ENCODE measurements around the gene SH3D19.

Gene SH3D19

DNA sequence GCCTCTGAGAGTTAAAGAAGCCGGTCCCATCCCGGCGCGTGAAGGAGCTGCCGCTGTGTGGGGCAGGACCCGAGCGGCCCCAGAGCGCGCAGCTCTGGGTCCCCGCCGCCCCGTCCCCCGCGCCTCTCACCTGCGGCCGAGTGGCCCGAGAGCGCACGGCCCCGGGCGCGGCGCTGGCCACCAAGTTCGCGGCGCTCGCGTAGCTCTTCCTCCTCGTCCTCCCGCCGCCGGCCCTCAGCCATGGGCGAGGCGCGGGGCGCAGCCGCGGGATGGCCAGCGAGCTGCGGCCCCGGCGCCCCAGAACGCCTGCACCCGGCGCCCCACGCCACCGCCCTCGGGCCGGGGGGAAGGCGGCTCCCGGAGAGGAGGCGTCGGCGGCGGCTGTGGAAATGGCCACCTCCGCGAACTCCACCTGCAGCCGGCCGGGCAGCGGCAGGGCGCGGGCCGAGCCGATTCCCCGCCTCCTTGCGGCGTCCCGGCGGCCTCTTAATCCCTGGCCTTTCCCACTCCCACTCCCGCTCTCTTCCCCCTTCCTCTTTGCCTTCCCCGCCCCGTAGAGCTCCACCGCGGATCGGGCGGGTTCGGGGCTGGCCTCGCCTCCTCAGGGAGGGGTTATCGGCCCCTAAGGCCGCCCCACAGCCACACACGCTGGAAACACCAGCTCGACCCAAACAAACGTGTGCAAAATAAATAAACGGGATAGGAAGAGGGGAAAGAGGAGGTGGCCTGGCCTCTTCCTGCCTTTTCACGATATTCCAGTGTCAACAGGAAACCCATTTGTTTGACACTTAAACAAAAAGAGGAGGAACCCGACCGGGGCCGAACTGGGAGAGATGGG, at the start of gene SH3D19:
TSS of gene SH3D19 (minus strand) at position 495 of the 838 bp plus-strand sequence. CDS start at position 242, 253 bp downstream.
- peak; percentile 91 for DNase-seq

DNA sequence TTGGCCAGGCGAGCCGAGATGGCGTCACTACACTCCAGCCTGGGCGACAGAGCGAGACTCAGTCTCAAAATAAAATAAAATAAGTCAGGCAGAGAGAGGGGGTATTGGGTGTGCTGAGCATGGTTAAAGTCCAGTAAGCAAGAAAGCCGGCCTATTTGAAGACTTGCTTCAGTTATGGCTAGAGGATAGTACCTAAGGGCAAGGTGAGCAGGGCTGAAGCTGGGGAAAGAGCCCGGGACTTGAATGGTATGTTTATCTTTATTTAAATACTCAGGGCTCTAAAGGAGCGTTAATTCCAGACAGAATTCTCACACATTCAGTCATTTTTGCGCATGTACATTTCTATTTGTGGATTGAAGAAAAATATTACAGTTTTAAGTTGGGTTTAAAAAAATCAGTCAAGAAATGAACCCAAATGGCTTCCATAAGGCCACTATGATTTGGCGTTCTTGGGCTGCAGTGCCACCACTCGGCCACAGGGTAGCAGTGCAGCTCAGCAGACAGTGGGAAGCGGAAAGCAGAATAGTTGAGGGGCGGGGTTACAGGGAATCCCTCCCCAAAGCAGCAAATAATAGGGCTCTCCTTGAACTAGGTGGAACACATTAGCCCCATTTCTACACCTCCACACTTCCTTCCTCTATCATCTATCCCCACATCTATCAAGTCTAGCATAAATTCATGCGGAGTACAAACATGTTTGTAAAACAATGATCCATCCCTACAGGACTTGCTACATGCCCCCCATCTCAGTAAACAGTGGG, 37.2 kb upstream of the SH3D19 start:
- DNase-seq = peak; percentile 87

- DNase-seq = no peak
These were observed 36.6 kb upstream of the SH3D19 start for GRCh38 chr4:151361966-151362365.

GRCh38 chr4:151361126-151361525, 35.7 kb upstream of the SH3D19 start:
- DNase-seq = no peak

GRCh38 chr4:151359576-151359975, 34.2 kb upstream of the SH3D19 start:
- no peak for DNase-seq

GRCh38 chr4:151358266-151358665, 32.9 kb upstream of the SH3D19 start:
- DNase-seq = no peak

DNA sequence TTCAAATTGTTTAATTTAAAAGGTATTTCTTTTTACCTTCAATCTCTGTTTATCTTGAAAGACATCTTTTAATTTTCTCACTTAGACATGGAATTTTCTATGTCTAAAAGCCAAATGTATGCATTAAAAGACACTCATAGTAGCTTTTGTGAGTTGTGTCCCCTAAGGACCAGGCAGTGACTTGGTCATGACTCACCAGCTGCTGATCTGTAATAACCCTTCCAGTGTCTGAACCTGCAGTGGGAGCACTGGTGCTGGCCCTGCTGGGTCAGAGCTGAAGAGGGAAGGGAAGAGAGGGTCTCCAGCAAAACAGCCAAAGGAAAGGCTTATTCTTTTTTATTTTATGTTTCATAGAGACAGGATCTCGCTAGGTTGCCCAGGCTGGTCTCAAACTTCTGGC, 31.1 kb upstream of the SH3D19 start:
- no peak for DNase-seq

- no peak for DNase-seq
These were observed 29.8 kb upstream of the SH3D19 start for GRCh38 chr4:151355155-151355554.

- no peak for DNase-seq
These were observed 22.3 kb upstream of the SH3D19 start for GRCh38 chr4:151347490-151348235.

- DNase-seq = no peak
These were observed 19.5 kb upstream of the SH3D19 start for GRCh38 chr4:151344948-151345347.

DNA sequence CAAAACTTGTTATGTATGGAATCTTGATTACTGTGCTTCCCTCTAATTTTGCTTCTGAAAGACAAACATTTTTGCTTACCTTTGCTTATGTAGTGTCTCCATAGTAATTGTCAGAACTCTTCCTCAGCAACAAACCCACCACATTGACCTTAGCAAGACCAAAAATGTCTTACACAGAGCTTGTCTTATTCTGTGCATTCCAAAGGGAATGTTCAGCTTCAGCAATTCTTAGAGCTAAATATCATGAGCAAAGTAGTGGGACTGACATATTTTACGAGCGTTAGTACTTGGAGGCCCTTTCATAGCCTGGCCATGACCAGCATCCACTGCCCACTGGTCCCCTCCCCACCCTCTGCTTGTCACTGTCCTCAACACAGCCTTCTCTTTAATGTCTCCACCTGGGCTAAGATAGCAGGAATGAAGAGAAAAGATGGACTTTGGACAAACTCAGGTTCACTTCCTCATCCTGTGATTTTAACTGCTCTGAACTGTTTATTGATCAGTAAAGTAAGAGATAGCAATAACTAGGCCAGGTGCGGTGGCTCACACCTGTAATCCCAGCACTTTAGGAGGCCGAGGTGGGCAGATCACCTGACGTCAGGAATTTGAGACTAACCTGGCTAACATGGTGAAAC, 15.5 kb upstream of the SH3D19 start:
- DNase-seq = no peak

DNA sequence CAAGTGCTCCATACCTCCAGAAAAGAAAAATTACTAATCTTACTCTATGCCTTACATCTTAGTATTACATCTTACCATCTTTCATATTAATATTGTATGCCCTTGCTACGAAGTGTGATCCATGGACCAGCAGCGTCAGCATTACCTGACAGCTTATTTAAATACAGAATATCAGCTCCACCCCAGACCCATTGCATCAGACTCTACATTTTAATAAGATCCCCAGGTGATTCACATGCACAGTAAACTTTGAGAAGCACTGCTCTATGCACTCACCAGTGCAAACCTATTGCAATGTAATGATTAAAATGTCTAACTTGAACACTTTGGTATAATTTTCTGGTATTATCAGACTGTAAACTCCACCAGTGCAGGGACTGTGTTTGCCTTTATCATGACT, 14.1 kb upstream of the SH3D19 start:
- no peak for DNase-seq

- no peak for DNase-seq
These were observed 6.1 kb upstream of the SH3D19 start for GRCh38 chr4:151331276-151332042.

- DNase-seq = peak; percentile 30
These were observed 4.0 kb upstream of the SH3D19 start for GRCh38 chr4:151329217-151330007.

GRCh38 chr4:151325949-151326246, 493 bp upstream of the SH3D19 start:
- DNase-seq = no peak

- DNase-seq = peak; percentile 78
These were observed 674 bp downstream of the SH3D19 start for GRCh38 chr4:151324752-151325110.

DNA sequence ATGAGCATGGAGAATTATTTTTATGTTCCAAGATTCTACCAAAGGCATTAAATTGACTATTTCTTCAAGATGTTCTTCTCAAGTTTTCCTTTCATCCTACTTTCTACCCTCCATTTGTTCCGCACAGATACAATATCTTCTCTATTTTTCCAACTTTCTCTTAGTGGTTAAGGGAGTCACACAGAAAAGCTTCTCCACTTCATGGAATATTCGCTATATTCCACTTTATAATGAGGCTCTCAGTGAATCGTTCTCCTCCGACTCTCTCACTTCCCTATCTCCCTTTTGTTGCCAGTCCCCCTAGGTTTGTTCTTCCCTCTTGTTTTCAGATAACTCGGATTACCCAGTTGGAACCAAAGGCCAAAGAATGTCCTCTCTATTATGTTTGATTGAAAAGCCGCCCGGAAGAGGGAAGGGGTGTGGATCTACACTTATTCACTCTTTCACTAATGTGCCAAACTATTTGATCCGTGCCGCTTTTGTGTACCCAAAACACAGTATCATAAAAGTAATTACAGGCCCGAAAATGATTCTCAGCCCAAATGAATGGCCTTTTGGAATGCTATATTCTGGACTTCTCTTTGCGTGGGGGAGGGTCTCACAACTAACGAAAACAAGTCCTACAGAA, 1.2 kb downstream of the SH3D19 start:
- peak; percentile 49 for DNase-seq

- DNase-seq = peak; percentile 16
These were observed 1.7 kb downstream of the SH3D19 start for GRCh38 chr4:151323667-151324066.

GRCh38 chr4:151322570-151322969, 2.8 kb downstream of the SH3D19 start:
- no peak for DNase-seq

DNA sequence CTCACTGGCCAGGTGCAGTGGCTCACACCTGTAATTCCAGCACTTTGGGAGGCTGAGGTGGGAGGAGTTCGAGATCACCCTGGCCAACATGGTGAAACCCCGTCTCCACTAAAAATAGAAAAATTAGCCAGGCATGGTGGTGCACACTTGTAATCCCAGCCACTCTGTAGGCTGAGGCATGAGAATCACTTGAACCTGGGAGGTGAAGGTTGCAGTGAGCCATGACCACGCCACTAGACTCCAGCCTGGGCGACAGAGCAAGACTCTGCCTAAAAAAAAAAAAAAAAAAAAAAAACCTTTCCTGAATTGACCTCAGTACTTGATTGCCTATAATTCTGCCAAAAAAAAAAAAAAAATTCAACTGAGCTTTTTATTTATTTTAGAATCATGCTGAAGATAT, 3.2 kb downstream of the SH3D19 start:
- DNase-seq = peak; percentile 6

- no peak for DNase-seq
These were observed 3.8 kb downstream of the SH3D19 start for GRCh38 chr4:151321586-151321985.

All from DMS53 (cell line).